Fibroblast of lung (primary cell): Measurements from ENCODE around the gene RPS6KA2. TPM values are rescaled to one million over a fixed set of nuclear protein-coding genes. Genes with fewer than 3 reads are reported as not detected.

Experiments used
- DNase-seq, 2 donors: peaks; one replicate each; pipeline versions ENCODE4 v3.0.0 to v3.0.0-alpha.2; 2010; ENCODE audit warnings: low read depth in 2 of 2
- H2AFZ ChIP-seq: 2 replicates; pipeline ENCODE4 v1.5.1; 2012; ENCODE audit warnings: low read length, control low read depth, inconsistent platforms
- H3K27ac ChIP-seq: 2 replicates; pipeline ENCODE4 v1.5.1; 2011; ENCODE audit warnings: low read length, control low read depth; ENCODE audit not compliant: insufficient read depth
- H3K27me3 ChIP-seq: 2 replicates; pipeline ENCODE4 v1.5.1; 2011; ENCODE audit warnings: mild to moderate bottlenecking, low read length; ENCODE audit not compliant: control insufficient read depth, insufficient read depth
- H3K36me3 ChIP-seq: 2 replicates; pipeline ENCODE4 v1.5.1; 2011; ENCODE audit warnings: low read length; ENCODE audit not compliant: control insufficient read depth, insufficient read depth
- H3K4me1 ChIP-seq: 2 replicates; pipeline ENCODE4 v1.5.1; 2011; ENCODE audit warnings: low read length; ENCODE audit not compliant: control insufficient read depth, insufficient read depth; ENCODE audit errors: extremely low read depth
- H3K4me2 ChIP-seq: 2 replicates; pipeline ENCODE4 v1.5.1; 2011; ENCODE audit warnings: low read length, control low read depth; ENCODE audit not compliant: insufficient read depth; ENCODE audit errors: extremely low read depth
- H3K4me3 ChIP-seq, 4 experiments: fragments of 200-600 bp in 1 of 4; sonication (generic) in 1 of 4; replicated peaks in 1 of 4; 2 replicates each; pipeline ENCODE4 v1.5.1; 2011 to 2016; ENCODE audit warnings: low read length in 4 of 4, low read depth in 3 of 4, mild to moderate bottlenecking in 3 of 4, control low read depth in 2 of 4, inconsistent platforms in 1 of 4, mixed read lengths in 1 of 4; ENCODE audit not compliant: insufficient read depth in 1 of 4; ENCODE audit errors: control extremely low read depth in 1 of 4
- H3K79me2 ChIP-seq: 2 replicates; pipeline ENCODE4 v1.5.1; 2012; ENCODE audit warnings: mild to moderate bottlenecking, low read length, inconsistent platforms; ENCODE audit not compliant: control insufficient read depth, insufficient read depth
- H3K9ac ChIP-seq: 2 replicates; pipeline ENCODE4 v1.5.1; 2011; ENCODE audit warnings: mild to moderate bottlenecking, low read length, control low read depth; ENCODE audit not compliant: insufficient read depth
- H3K9me3 ChIP-seq: 2 replicates; pipeline ENCODE4 v1.5.1; 2012; ENCODE audit warnings: low read depth, low read length; ENCODE audit not compliant: control insufficient read depth, insufficient read depth
- H4K20me1 ChIP-seq: 2 replicates; pipeline ENCODE4 v1.5.1; 2011; ENCODE audit warnings: low read length; ENCODE audit not compliant: control insufficient read depth, insufficient read depth; ENCODE audit errors: extremely low read depth
- CTCF ChIP-seq, 2 donors: IDR thresholded peaks in 1 of 2; conservative IDR thresholded peaks in 1 of 2; 1 replicate in 1 of 2; 2 replicates in 1 of 2; pipeline ENCODE4 v1.5.1; 2011 to 2012; ENCODE audit warnings: low read length in 2 of 2, control low read depth in 1 of 2, inconsistent platforms in 1 of 2, low read depth in 1 of 2, mild to moderate bottlenecking in 1 of 2
- EZH2 ChIP-seq: IDR thresholded peaks from 2 replicates; pipeline ENCODE4 v1.5.1; 2012; ENCODE audit warnings: low read length, control low read depth, mild to moderate bottlenecking; ENCODE audit errors: missing control alignments
- polyA plus RNA-seq, 2 donors: library from polyadenylated mRNA; depleted of rRNA in 1 of 2; stranded (reverse) in 1 of 2; unstranded in 1 of 2; fragments of >200 nt; gene quantifications; 2 replicates each; pipeline ENCODE4 v1.2.1, GENCODE V29; 2011 to 2012; ENCODE audit warnings: missing spikeins in 1 of 2
- total RNA-seq: library from RNA; depleted of rRNA; stranded (reverse); fragments of >200 nt; gene quantifications from 2 replicates; pipeline ENCODE4 v1.2.1, GENCODE V29; 2014

RPS6KA2 gene
- total and polyA plus RNA-seq, 2 donors (not counting 1 experiment from before 2014, with no cell fraction given) = 66.8 to 116 TPM

- no peaks in the 10 kb centered on the region for H3K36me3 ChIP-seq
- TF ChIP-seq CTCF (conservative IDR thresholded peaks at IDR 0.05 in 1 of 2, IDR thresholded peaks at IDR 0.05 in 1 of 2; ENCODE audit: low read depth in 1 of 2, low read length in 2 of 2) (no peak), EZH2 (no peak)
- no peaks in the 10 kb centered on the region for H3K4me1 ChIP-seq
- no peaks in the 10 kb centered on the region for H3K9me3 ChIP-seq
- H3K4me2 ChIP-seq = no peak overlapping the region
- no peaks in the 10 kb centered on the region for H4K20me1 ChIP-seq
- H3K27ac ChIP-seq = no peak overlapping the region
- no peaks in the 10 kb centered on the region for H3K79me2 ChIP-seq
- no peak overlapping the region for H3K9ac ChIP-seq
- H3K27me3 ChIP-seq = peaks cover 3% of the 10 kb centered on the region
- DNase-seq = no peak
- H2AFZ ChIP-seq = no peak overlapping the region
- H3K4me3 ChIP-seq = no peak overlapping the region
These were observed 20.8 kb upstream of the RPS6KA2 start for GRCh38 chr6:166647896-166648295.

GRCh38 chr6:166646716-166647115 is 19.7 kb upstream of the RPS6KA2 start:
- DNase-seq = no peak
- H3K4me3 ChIP-seq = no peak overlapping the region
- H4K20me1 ChIP-seq = no peaks in the 10 kb centered on the region
- no peak overlapping the region for H3K4me2 ChIP-seq
- TF ChIP-seq EZH2 (no peak), CTCF (conservative IDR thresholded peaks at IDR 0.05 in 1 of 2, IDR thresholded peaks at IDR 0.05 in 1 of 2; ENCODE audit: low read depth in 1 of 2, low read length in 2 of 2) (no peak)
- H3K27me3 ChIP-seq = peaks cover 3% of the 10 kb centered on the region
- H3K9me3 ChIP-seq = no peaks in the 10 kb centered on the region
- no peaks in the 10 kb centered on the region for H3K4me1 ChIP-seq
- no peak overlapping the region for H3K27ac ChIP-seq
- H3K79me2 ChIP-seq = no peaks in the 10 kb centered on the region
- no peaks in the 10 kb centered on the region for H3K36me3 ChIP-seq
- no peak overlapping the region for H2AFZ ChIP-seq
- H3K9ac ChIP-seq = no peak overlapping the region

- no peak overlapping the region for H3K27ac ChIP-seq
- H3K9me3 ChIP-seq = no peaks in the 10 kb centered on the region
- H3K36me3 ChIP-seq = no peaks in the 10 kb centered on the region
- no peak overlapping the region for H3K9ac ChIP-seq
- no peaks in the 10 kb centered on the region for H4K20me1 ChIP-seq
- no peaks in the 10 kb centered on the region for H3K27me3 ChIP-seq
- H3K4me1 ChIP-seq = no peaks in the 10 kb centered on the region
- H3K79me2 ChIP-seq = no peaks in the 10 kb centered on the region
- H3K4me3 ChIP-seq = no peak overlapping the region
- no peak overlapping the region for H3K4me2 ChIP-seq
- no peak for DNase-seq
- no peak overlapping the region for H2AFZ ChIP-seq
- TF ChIP-seq EZH2 (no peak), CTCF (conservative IDR thresholded peaks at IDR 0.05 in 1 of 2, IDR thresholded peaks at IDR 0.05 in 1 of 2; ENCODE audit: low read depth in 1 of 2, low read length in 2 of 2) (no peak)
These were observed 18.8 kb upstream of the RPS6KA2 start for GRCh38 chr6:166645896-166646295.
